GM19238 (cell line): ENCODE data around the gene TRAF7.
"Not testable (repeated sequence)": the region's sequence is repeated elsewhere in the genome, so short reads cannot be mapped to it uniquely, and the experiment has no call there.

Experiments
- DNase-seq: peaks from one replicate; pipeline ENCODE4 v3.0.0; 2011; ENCODE audit warnings: low spot score; ENCODE audit not compliant: insufficient read length

The TRAF7 gene

DNA sequence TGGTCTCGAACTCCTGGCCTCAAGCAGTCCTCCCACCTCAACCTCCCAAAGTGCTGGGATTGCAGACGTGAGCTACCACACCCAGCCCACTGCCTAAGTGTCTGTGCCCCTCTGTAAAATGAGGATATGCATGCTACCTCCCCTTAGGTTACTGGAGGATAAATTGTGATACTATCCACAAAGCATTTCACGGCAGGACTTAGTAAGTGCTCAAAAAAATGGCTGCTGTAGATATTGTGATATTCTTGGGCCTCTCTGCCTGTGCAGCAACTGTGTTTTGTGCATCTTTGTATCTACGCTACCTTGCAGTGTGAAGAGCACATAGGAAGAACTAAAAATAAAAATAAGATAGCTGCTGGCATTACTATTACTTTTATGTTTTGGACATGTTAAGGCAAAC is 42.7 kb downstream of the TRAF7 start:
- DNase-seq: no peak

DNA sequence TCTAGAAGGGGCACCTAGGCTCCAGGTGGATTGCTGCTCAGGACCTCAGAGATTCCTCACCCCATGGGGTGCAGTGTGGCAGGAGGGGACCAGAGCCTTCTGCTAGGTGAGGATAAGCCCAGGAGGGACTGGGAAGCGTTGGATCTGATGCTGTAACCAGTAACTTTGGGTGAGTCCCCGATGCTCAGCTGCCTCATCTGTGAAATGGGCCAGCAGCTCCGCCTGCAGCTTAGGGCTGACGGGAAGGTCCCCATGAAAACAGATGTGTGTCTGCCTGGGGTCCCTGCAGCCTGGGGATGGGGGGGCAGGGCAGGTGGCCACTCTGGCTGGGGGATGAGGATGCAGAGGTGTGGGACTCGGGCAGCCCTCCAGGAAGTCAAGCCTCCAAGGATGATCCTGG is 43.5 kb downstream of the TRAF7 start:
- DNase-seq: no peak

DNA sequence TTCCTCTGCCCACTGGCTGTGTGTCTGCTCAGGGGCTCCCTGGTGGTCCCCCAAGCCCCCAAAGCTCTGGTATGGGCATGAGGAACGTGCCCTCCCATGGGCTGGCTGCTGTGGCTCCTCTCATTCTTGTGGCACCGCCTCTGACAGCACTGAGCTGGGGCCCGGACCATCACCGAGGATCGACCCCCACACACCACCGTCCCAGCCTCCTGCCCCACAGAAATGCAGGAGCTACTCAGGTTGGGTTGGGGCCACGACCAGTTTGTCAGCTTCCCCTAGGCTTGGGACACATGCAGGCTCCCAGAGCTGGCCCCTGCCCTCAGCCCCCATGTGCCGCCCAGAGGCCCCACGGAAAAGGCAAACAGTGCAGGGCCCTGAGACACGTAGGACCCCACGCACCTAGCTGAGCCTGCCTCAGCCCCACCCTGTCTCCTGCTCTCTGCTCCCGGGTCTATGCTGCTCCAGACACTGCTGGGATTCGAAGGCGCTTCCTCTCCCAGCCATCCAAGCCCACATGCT is 44.1 kb downstream of the TRAF7 start:
- DNase-seq: no peak

DNA sequence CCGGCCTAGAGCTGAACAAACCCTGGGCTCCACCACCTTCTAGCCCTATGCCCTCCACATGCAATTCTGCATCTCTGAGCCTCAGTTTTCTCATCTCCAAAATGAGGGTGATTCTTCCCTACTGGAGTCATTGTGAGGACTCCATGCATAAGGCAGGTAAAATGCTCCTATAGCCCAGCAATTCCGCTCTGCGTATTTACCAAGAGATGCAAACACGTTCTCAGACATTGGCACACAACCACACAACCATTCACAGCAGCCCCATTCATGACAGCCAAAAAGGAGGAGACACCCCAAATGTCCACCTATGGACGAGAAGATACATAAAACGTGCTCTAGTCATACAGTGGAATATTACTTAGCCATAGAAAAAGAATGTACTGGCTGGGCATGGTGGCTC is 44.7 kb downstream of the TRAF7 start:
- DNase-seq: no peak

DNA sequence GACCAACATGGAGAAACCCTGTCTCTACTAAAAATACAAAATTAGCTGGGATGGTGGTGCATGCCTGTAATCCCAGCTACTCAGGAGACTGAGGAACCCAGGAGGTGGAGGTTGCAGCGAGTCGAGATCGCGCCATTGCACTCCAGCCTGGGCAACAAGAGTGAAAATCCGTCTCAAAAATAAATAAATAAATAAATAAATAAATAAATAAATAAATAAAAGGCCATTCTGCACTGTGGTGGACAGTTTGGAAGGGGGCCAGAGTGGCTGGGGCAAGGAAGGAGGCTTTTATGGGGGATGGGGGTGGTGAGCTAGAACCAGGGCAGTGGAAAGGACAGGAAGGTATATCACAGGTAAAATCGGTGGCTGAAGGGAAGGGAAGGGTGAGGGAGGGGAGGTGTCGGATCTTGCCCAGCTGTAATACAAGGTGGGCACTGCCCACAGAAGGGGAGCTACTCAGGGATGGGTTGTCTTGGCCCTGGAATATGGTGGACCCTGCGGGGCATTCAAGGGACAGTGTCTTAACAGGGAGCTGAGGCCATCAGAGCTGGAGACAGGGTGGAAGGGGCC is 47.6 kb downstream of the TRAF7 start:
- not testable (repeated sequence) for DNase-seq

DNA sequence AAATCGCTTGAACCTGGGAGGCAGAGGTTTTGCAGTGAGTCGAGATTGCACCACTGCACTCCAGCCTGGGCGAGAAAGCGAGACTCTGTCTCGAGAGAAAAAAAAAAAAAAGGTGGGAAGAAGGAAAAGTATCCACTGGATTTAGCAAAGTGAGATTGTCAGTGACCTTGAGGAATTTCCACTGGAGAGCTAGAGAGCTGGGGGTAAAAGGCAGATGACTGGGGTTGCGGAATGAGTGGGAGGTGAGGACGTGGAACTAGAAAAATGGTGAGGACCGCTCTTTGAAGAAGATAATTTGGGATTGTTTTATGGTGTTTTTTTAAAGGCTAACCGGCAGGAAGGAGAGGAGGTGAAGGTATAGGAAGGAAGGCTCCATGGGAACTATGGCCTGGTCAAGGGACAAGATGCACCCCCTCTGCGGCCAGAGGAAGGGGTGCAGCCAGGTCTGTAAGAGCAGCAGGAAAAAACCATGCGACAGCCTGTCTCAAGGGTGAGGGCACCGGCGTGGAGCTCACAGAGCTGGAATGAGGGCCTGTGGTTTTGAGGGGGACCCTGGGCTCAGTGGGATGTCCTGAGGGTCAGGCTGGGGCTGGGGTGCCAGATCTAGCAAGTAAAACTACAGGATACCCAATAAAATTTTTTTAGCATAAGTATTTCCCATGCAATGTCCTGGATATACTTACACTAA is 49.0 kb downstream of the TRAF7 start:
- DNase-seq: no peak

DNA sequence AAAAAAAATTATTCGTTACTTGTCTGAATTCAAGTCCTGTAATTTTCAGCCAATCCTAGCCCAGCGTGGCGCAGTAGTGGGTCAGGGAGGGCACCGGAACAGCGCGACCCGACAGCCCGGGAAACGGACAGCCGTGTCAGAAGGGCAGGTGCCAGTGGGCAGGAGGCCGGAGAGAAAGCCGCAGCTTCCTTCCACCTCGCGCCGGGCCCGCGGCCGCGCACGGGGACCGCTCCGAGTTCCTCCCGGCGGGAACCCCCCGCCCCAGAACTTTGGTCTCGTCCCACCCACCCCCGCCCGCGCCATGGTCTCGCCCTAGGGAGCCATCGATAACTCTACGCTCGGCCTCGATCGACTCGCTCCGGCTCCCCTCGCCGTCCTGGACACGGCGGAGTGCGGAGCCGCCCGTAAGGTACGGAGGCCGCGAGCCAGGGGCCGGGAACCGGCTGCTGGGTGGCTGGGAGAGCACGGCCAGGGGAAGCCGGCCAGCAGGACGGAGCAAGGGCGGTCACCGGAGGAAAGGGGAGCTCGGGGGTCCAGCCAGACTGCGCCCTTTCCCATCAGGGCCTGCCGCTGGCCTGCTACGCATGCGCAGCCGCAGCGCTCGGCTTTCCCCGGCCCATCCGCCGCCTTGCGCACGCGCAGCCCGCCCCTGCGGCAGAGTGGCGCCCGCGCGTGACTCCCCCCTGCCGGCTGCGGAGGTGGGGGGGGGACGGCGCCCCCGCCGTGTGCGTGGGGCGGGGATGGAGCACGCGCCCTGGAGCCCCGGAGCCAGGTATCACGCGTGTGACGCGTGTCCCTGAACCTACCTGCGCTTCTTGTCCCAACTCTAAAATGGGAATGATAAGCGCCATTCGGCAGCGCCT is 49.8 kb downstream of the TRAF7 start, which contains the start of gene MLST8:
Gene MLST8, plus strand, starts transcription at position 351 of the 863 bp plus-strand sequence. CDS start 632 bp downstream, outside the sequence.
- peak; percentile 100 for DNase-seq

DNA sequence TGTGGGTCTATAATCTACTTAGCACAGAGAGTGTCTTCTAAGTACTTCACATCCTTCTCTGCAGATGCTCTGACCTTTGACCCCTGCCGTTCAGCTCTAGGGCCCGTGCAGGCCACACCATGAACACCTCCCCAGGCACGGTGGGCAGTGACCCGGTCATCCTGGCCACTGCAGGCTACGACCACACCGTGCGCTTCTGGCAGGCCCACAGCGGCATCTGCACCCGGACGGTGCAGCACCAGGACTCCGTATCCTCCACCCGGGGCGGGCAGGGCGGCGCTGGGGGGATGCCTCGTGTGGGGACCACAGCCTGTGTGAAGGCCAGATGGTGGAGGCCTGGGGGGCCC is 50.4 kb downstream of the TRAF7 start:
- DNase-seq: no peak

DNA sequence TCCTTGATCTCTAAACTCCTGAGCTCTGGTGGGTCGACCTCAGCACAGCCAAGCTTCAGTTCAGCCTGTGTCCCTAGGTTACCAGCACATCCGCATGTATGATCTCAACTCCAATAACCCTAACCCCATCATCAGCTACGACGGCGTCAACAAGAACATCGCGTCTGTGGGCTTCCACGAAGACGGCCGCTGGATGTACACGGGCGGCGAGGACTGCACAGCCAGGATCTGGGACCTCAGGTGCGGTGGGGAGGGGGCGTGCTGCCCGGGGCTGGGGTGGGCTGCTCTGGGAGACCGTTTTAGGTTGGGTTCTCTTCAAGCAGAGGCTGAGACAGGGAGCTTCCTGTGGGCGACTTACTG is 50.8 kb downstream of the TRAF7 start:
- no peak for DNase-seq

DNA sequence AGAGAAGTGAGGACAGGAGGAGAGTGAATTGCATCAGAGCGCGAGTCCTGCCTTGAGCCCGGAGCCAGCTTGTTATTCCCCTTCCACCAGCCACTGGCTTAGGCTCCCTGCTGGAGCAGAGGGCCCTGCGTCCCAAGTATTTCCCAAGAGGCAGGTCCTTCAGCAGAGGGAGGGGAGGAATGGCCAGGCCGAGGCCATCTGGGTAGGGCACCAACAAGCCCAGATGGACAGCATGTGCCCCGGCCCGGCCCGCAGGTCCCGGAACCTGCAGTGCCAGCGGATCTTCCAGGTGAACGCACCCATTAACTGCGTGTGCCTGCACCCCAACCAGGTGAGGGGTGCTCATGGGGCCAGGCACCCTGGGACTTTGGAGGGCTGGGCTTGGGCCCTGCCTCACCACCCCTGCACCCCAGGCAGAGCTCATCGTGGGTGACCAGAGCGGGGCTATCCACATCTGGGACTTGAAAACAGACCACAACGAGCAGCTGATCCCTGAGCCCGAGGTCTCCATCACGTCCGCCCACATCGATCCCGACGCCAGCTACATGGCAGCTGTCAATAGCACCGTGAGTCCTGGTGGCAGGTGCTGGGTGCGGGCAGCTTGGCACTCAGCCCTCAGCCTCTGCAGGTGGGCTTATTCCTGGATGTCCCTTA is 51.3 kb downstream of the TRAF7 start:
- no peak for DNase-seq

DNA sequence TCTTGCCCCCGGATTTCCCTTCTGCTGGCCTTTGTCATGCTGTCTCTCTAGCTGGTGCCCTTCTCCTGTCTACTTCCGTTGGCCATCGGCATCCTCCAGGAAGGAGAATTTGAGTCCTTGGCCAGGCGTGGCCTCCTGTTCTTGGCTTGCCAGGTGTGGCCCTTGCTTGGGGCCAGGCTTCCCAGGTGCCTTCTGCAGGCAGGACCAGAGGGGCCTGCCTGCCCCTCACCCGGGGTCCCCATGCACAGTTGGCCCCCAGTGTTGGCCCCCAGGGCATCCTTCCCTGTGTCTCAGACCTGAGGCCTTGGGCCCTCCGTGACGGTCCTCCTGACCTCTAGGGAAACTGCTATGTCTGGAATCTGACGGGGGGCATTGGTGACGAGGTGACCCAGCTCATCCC is 52.3 kb downstream of the TRAF7 start:
- DNase-seq: no peak

DNA sequence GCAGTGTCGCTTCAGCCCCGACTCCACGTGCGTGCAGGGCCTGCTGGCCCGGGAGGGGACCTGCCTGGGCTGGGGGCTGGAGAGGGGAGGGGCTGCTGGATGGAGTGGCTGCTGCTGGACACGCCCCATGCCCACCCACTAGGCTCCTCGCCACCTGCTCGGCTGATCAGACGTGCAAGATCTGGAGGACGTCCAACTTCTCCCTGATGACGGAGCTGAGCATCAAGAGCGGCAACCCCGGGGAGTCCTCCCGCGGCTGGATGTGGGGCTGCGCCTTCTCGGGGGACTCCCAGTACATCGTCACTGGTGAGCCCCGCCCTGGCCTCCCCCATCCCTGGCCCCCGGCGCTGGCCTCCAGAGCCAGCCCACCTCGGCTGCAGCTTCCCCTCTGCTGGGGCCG is 52.7 kb downstream of the TRAF7 start:
- no peak for DNase-seq

DNA sequence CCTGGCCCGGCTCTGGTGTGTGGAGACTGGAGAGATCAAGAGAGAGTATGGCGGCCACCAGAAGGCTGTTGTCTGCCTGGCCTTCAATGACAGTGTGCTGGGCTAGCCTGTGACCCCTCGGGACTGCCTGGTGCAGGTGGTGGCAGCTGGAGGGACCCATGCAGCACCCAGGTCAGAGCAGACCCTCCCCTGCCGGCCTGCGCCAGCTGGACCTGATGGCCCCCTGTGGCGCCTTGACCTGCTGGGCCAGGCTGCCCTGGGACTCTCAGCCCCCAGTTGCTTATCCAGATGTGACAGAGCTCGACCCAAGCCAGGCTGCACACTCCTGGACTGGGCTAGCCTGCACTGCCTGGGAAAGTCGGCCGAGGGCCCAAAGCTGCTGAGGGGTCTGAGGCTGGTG is 53.2 kb downstream of the TRAF7 start:
- no peak for DNase-seq

DNA sequence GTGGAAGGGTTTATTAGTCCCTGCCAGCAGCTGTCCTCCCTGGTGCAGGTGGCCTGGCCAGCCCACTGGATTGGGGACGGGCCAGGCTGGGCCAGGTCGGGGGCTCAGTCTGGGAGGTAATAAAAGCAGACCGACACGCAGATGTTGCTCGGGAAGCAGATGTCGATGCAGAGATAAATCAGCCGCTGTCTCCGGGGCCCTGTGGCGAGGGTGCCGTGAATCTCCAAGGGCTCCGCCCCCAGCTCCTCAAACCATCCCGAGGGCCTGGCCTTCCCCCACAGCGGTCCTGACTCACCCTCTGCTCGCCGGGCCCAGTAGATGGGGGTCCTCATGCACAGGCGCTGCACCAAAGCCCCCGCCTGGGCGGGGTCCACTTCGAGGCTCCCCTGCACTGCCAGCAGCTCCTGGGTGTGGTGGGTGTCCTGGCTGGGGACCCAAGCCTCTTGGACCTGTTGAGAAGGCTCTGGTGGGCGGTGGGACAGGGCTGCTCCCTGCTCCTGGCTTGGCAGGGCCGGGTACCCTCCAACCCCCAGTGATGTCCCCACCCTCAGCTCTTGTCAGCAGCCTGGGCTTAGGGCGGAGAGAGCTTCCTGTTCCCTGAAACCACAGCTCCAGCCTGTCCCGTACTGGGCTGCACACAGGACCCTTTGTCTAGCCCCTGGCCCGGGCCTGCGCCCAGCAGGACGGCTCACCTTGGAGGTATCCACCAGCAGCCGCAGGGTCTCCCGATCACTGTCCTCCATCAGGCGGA is 53.9 kb downstream of the TRAF7 start:
- DNase-seq: no peak

DNA sequence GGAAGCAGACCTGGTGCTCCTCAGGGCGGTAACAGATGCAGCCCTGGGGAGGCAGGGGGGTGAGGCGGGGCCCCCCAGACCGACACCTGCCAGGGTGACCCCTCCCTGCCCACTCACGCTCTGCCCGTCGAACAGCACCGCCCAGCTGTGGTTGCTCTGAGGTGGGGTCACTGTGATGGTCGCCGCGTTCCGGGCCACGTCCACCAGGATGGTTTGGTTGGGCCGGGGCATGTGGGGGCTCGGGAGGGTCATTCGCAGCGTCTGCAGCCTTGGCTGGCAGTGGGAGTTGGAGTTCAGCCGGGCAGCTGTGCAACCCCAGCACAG is 54.4 kb downstream of the TRAF7 start:
- no peak for DNase-seq

DNA sequence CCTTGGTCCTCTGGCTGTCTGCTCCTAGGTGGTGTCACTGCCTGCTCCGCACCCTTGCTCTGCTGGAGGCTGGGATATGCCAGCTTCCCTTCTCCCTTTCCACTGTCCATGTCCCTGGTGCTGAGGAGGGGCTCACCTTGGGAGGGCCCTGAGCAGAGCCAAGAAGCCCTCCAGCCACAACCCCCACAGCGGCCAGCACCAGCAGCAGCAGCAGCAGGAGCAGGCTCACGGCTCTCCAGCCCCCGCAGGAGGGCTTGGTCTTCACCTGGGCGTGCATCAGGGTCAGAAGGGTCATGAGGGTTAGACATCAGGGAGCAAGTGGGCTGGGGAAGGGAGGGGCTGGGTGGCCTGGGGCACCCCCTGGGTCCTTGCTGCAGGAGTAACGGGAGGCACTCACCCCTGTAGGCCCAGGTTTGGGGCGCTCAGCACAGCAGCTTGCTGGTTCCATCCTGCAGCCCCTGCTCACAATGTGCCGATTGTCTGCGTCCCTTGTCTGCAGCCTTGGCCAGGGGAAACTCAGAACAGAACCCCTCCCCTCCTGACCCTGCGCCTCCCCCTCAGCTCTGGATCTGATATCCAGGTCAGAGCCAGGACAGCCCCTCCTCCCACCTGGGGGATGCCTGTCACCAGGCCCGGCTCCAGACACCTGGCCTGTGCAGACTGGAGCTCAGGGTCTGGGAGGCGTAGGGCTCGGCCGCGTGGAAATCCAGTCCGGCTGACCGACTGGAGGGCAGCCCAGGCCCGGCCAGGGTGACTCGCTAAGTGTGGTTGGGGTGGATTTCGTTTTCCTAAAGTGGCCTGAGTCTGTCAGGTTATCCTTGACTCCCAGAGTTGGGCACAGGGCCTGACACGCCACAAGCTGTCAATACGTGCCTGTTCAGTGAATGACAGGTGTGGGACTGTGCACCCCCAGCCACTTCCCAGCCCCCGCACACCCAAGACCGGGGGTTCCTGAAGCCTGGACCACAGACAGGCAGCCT is 55.1 kb downstream of the TRAF7 start, which contains the start of gene BRICD5:
Gene BRICD5, minus strand, starts transcription at position 478 of the 980 bp plus-strand sequence. Its CDS starts 30 bp downstream, at position 448.
- no peak for DNase-seq

DNA sequence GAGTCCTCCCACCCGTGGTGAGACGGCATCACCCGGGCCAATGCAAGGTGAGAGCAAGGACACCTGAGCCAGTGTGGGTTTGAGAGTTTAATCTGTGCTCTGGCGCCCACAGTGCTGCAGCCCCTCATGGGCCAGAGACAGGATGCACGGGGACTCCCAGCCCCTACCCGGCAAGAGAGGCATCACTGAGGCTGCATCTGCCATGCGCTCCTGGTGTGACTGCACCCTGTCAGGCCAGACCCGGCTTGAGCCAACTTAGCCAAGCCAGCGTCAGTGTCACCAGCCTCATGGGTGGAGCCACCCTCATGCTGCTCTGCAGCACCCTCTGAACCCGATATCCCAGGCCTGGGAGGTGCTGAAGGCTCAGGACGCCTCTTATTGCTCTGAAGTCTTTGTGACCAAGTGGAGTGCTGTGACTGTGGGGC is 56.4 kb downstream of the TRAF7 start:
- no peak for DNase-seq

DNA sequence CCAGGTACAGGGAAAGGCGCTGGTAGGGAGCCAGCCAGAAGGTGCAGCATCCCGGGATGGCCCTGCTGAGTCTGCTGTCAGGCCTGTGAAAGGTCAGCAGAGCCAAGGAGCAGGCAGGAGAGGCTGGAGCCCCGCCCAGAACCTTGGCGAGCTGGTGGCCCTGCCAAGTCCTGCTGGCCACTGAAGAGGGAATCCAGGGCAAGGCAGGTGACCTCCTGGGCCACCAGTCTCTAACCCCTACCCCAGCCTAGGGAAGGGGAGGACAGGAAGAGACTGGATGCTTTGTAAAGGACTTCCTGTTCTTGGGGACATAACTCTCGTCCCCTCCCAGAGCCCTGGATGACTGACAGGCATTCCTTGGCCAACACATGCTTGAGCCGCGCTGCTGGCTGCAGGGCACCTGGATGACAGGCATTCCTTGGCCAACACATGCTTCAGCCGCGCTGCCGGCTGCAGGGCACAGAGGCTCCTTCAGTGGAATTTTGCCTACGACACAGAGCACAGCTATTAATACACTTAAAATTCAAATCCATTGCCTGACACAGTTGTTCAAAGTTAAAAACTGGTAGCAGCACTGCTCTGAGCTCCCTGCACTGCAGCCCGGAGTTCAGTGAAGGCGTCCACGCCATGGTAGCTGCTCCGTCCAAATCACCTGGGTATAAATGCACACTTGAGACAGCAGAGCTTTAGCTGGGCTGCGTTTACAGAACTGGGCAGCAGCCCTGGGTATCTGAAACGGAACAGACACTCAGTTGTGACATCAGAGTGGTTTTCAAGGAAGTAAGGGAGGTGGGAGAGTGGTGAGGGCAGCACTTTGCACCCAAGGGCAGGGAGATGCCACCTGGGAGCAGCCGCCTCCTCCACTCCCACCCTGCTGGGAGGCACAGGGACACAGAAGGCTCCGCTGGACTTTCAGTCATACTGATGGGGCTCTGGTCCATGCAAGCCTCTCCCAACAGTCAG is 57.1 kb downstream of the TRAF7 start:
- no peak for DNase-seq
